Measurements from ENCODE around the gene PTPN11. TPM values are rescaled to one million over a fixed set of nuclear protein-coding genes. Genes with fewer than 3 reads are reported as not detected.
"Not testable (repeated sequence)": the region's sequence is repeated elsewhere in the genome, so short reads cannot be mapped to it uniquely, and the experiment has no call there.

PTPN11 gene
- total and polyA plus RNA-seq, 8 donors = 16.3 to 114 (median 67.5) TPM

DNA sequence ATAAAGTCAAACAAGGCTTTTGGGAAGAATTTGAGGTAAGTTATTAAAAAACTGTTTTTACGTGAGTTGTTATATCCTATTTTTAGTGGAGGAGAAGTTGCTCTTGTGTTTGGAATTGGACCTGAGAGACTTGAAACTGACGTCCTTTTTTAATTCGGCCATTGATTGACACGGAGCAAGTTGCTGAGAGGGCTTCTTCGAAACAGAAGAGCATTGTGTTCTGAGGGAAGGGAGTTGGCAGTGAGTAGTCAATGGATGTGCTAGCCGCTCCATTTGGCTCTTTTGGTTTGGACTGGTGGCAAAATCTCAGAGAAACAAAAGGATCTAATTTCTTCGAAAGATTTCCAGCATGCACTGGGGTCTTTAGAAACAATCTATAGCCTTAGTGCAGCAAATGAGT lies 37.3 kb downstream of the PTPN11 start:
- 87 to 98% (median 96%) methylated on average over 7 of the region's 7 CpGs for WGBS, 5 donors
- H3K9me3 ChIP-seq = no peaks in the 10 kb centered on the region
- peaks cover 62 to 100% (median 98%) of the 10 kb centered on the region in 4 donors for H3K36me3 ChIP-seq
- H3K27me3 ChIP-seq = no peaks in the 10 kb centered on the region
- H3K4me1 ChIP-seq = no peaks in the 10 kb centered on the region
- DNase-seq = no peak
- intact Hi-C loops (cut with DNase I; ENCODE audit: low total_unique reads) = no loop called here
- TF ChIP-seq POLR2AphosphoS5 (IDR thresholded peaks at IDR 0.05) (no peak), POLR2A (IDR thresholded peaks at IDR 0.05) (no peak), EP300 (IDR thresholded peaks at IDR 0.05) (no peak)
- TF ChIP-seq, protein P1, sequence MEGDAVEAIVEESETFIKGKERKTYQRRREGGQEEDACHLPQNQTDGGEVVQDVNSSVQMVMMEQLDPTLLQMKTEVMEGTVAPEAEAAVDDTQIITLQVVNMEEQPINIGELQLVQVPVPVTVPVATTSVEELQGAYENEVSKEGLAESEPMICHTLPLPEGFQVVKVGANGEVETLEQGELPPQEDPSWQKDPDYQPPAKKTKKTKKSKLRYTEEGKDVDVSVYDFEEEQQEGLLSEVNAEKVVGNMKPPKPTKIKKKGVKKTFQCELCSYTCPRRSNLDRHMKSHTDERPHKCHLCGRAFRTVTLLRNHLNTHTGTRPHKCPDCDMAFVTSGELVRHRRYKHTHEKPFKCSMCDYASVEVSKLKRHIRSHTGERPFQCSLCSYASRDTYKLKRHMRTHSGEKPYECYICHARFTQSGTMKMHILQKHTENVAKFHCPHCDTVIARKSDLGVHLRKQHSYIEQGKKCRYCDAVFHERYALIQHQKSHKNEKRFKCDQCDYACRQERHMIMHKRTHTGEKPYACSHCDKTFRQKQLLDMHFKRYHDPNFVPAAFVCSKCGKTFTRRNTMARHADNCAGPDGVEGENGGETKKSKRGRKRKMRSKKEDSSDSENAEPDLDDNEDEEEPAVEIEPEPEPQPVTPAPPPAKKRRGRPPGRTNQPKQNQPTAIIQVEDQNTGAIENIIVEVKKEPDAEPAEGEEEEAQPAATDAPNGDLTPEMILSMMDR (IDR thresholded peaks at IDR 0.05) = no peak
- H3K4me3 ChIP-seq = no peak overlapping the region
- H3K27ac ChIP-seq = no peak overlapping the region

DNA sequence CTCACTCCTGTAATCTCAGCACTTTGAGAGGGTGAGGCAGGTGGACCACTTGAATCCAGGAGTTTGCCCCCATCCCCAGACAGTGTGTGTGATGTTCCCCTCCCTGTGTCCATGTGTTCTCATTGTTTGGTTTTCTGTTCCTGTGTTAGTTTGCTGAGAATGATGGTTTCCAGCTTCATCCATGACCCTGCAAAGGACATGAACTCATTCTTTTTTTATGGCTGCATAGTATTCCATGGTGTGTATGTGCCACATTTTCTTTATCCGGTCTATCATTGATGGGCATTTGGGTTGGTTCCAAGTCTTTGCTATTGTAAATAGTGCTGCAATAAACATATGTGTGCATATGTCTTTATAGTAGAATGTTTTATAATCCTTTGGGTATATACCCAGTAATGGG lies 38.4 kb downstream of the PTPN11 start:
- DNase-seq; H3K27ac ChIP-seq; H3K4me3 ChIP-seq; H3K9me3 ChIP-seq; intact Hi-C loops (cut with DNase I; ENCODE audit: low total_unique reads); H3K4me1 ChIP-seq; H3K27me3 ChIP-seq: not testable (repeated sequence)
- H3K36me3 ChIP-seq = peaks cover 61 to 99% (median 98%) of the 10 kb centered on the region in 4 donors
- 95 to 100% (median 97%) methylated on average over 1 of the region's 1 CpG for WGBS, 5 donors

- H3K27ac ChIP-seq = no peak overlapping the region
- 89 to 99% (median 95%) methylated on average over 4 of the region's 4 CpGs for WGBS, 5 donors
- H3K4me1 ChIP-seq = no peaks in the 10 kb centered on the region
- H3K27me3 ChIP-seq = no peaks in the 10 kb centered on the region
- intact Hi-C loops (cut with DNase I; ENCODE audit: low total_unique reads) = no loop called here
- no peak overlapping the region for H3K4me3 ChIP-seq
- TF ChIP-seq, protein P1 (IDR thresholded peaks at IDR 0.05) = no peak
- no peak for TF ChIP-seq POLR2AphosphoS5 (IDR thresholded peaks at IDR 0.05)
- no peak for TF ChIP-seq EP300 (IDR thresholded peaks at IDR 0.05)
- TF ChIP-seq POLR2A (IDR thresholded peaks at IDR 0.05) = no peak
- H3K36me3 ChIP-seq = peaks cover 49 to 91% (median 86%) of the 10 kb centered on the region in 4 donors
- DNase-seq = no peak
- H3K9me3 ChIP-seq = no peaks in the 10 kb centered on the region
These were observed 39.6 kb downstream of the PTPN11 start for GRCh38 chr12:112458330-112458729.

- H3K4me3 ChIP-seq = no peak overlapping the region
- peaks cover 44 to 90% (median 82%) of the 10 kb centered on the region in 4 donors for H3K36me3 ChIP-seq
- no peaks in the 10 kb centered on the region for H3K27me3 ChIP-seq
- peaks cover 0 to 4% (median 0%) of the 10 kb centered on the region in 4 donors for H3K4me1 ChIP-seq
- no peak for DNase-seq
- WGBS, 5 donors = 91 to 99% (median 97%) methylated on average over 5 of the region's 5 CpGs
- intact Hi-C loops (cut with DNase I; ENCODE audit: low total_unique reads) = no loop called here
- no peak for TF ChIP-seq POLR2AphosphoS5 (IDR thresholded peaks at IDR 0.05)
- TF ChIP-seq, protein P1 (IDR thresholded peaks at IDR 0.05) = no peak
- TF ChIP-seq EP300 (IDR thresholded peaks at IDR 0.05) = no peak
- TF ChIP-seq POLR2A (IDR thresholded peaks at IDR 0.05) = no peak
- H3K27ac ChIP-seq = no peak overlapping the region
- no peaks in the 10 kb centered on the region for H3K9me3 ChIP-seq
These were observed 40.0 kb downstream of the PTPN11 start for GRCh38 chr12:112458751-112459150.

GRCh38 chr12:112463478-112463877 lies 44.7 kb downstream of the PTPN11 start:
- peak in 1 of 2 donors; percentile 3 for DNase-seq
- WGBS, 5 donors = 51 to 70% (median 60%) methylated on average over 2 of the region's 2 CpGs
- TF ChIP-seq, protein P1 (IDR thresholded peaks at IDR 0.05) = no peak
- TF ChIP-seq EP300 (IDR thresholded peaks at IDR 0.05) (no peak), POLR2A (IDR thresholded peaks at IDR 0.05) (no peak), POLR2AphosphoS5 (IDR thresholded peaks at IDR 0.05) (no peak)

More at GRCh38 chr12:112463478-112463877, 44.7 kb downstream of the PTPN11 start:
- Histone ChIP-seq H3K27me3 (no peaks in the 10 kb centered on the region), H3K36me3 (peaks cover 6 to 54% (median 52%) of the 10 kb centered on the region in 4 donors), H3K4me3 (no peak overlapping the region), H3K27ac (no peak overlapping the region), H3K4me1 (peaks cover 0 to 23% (median 0%) of the 10 kb centered on the region in 4 donors), H3K9me3 (no peaks in the 10 kb centered on the region)
- intact Hi-C loops (cut with DNase I; ENCODE audit: low total_unique reads) = no loop called here

Data from stomach (tissue), 9 donors.